SK-N-SH treated with all-trans-retinoic acid at 6 μM for 48 hours (cell line): ENCODE results near the gene SMYD2.

Experiments used
- ATAC-seq: fragments of 200-7000 bp; cut with Tn5 transposase; 3 replicates; pipeline ENCODE4 v1.9.1; 2020; ENCODE audit warnings: mild to moderate bottlenecking, moderate library complexity
- ARNTL ChIP-seq: fragments of 450-650 bp; formaldehyde crosslinking; IDR thresholded peaks from 2 replicates; pipeline ENCODE4 v1.5.0; 2020; ENCODE audit warnings: low read depth, mild to moderate bottlenecking, moderate library complexity, borderline replicate concordance
- BACH2 ChIP-seq: fragments of 250-450 bp; sonication (Bioruptor Pico); IDR thresholded peaks from 2 replicates; pipeline ENCODE4 v1.9.0; 2021; ENCODE audit warnings: mild to moderate bottlenecking, borderline replicate concordance
- CSDC2 ChIP-seq: fragments of 250-450 bp; sonication (Bioruptor Pico); IDR thresholded peaks from 2 replicates; pipeline ENCODE4 v1.5.0; 2020; ENCODE audit warnings: mild to moderate bottlenecking, moderate library complexity
- ESRRG ChIP-seq: fragments of 250-450 bp; sonication (Bioruptor Pico); IDR thresholded peaks from 2 replicates; pipeline ENCODE4 v1.6.1; 2021; ENCODE audit warnings: mild to moderate bottlenecking
- GLIS3 ChIP-seq: fragments of 250-450 bp; sonication (Bioruptor Pico); IDR thresholded peaks from 2 replicates; pipeline ENCODE4 v1.5.0; 2020; ENCODE audit warnings: mild to moderate bottlenecking, moderate library complexity
- ISL1 ChIP-seq: fragments of 250-450 bp; sonication (Bioruptor Pico); IDR thresholded peaks from 2 replicates; pipeline ENCODE4 v2.1.2; 2022; ENCODE audit warnings: mild to moderate bottlenecking, moderate library complexity
- OSR1 ChIP-seq: fragments of 250-450 bp; sonication (Bioruptor Pico); IDR thresholded peaks from 2 replicates; pipeline ENCODE4 v1.8.0; 2022; ENCODE audit warnings: moderate library complexity, mild to moderate bottlenecking, inconsistent platforms
- PPARA ChIP-seq: fragments of 250-450 bp; sonication (Bioruptor Pico); IDR thresholded peaks from 2 replicates; pipeline ENCODE4 v1.5.0; 2020; ENCODE audit warnings: mild to moderate bottlenecking, borderline replicate concordance
- SNAI2 ChIP-seq: fragments of 250-450 bp; sonication (Bioruptor Pico); IDR thresholded peaks from 2 replicates; pipeline ENCODE4 v1.5.0; 2020; ENCODE audit warnings: mild to moderate bottlenecking, moderate library complexity
- TCF4 ChIP-seq: fragments of 250-450 bp; sonication (Bioruptor Pico); IDR thresholded peaks from 2 replicates; pipeline ENCODE4 v1.8.0; 2021; ENCODE audit warnings: mild to moderate bottlenecking, moderate library complexity, borderline replicate concordance
- TOX ChIP-seq: fragments of 250-450 bp; sonication (Bioruptor Pico); IDR thresholded peaks from 2 replicates; pipeline ENCODE4 v1.8.0; 2021; ENCODE audit warnings: mild to moderate bottlenecking, moderate library complexity, borderline replicate concordance
- ZC3H10 ChIP-seq: fragments of 250-450 bp; sonication (Bioruptor Pico); IDR thresholded peaks from 2 replicates; pipeline ENCODE4 v1.5.1; 2021; ENCODE audit warnings: mild to moderate bottlenecking, moderate library complexity
- ZFP3 ChIP-seq: fragments of 250-450 bp; sonication (Bioruptor Pico); IDR thresholded peaks from 2 replicates; pipeline ENCODE4 v1.5.0; 2020; ENCODE audit warnings: mild to moderate bottlenecking, moderate library complexity
- ZFP30 ChIP-seq: fragments of 450-650 bp; formaldehyde crosslinking; IDR thresholded peaks from 2 replicates; pipeline ENCODE4 v1.5.0; 2022; ENCODE audit warnings: mild to moderate bottlenecking, moderate library complexity
- ZNF70 ChIP-seq: fragments of 450-650 bp; formaldehyde crosslinking; IDR thresholded peaks from 2 replicates; pipeline ENCODE4 v1.5.0; 2020; ENCODE audit warnings: mild to moderate bottlenecking, moderate library complexity
- ZNF8 ChIP-seq: fragments of 450-650 bp; formaldehyde crosslinking; IDR thresholded peaks from 2 replicates; pipeline ENCODE4 v1.5.0; 2020; ENCODE audit warnings: mild to moderate bottlenecking, moderate library complexity
- TF ChIP-seq, protein P1 (sequence below): fragments of 250-450 bp; sonication (Bioruptor Pico); IDR thresholded peaks from 2 replicates; pipeline ENCODE4 v1.5.0; 2020; ENCODE audit warnings: mild to moderate bottlenecking, moderate library complexity
- TF ChIP-seq, protein P2 (sequence below): fragments of 250-450 bp; sonication (Bioruptor Pico); IDR thresholded peaks from 2 replicates; pipeline ENCODE4 v1.8.0; 2020; ENCODE audit warnings: mild to moderate bottlenecking, moderate library complexity, borderline replicate concordance
- TF ChIP-seq, protein P3 (sequence below): fragments of 250-450 bp; sonication (Bioruptor Pico); IDR thresholded peaks from 2 replicates; pipeline ENCODE4 v1.5.1; 2020; ENCODE audit warnings: low read depth, mild to moderate bottlenecking, moderate library complexity
- TF ChIP-seq, protein P4 (sequence below): fragments of 250-450 bp; sonication (Bioruptor Pico); IDR thresholded peaks from 2 replicates; pipeline ENCODE4 v1.8.0; 2021; ENCODE audit warnings: low read depth, mild to moderate bottlenecking, moderate library complexity, borderline replicate concordance

SMYD2 gene

DNA sequence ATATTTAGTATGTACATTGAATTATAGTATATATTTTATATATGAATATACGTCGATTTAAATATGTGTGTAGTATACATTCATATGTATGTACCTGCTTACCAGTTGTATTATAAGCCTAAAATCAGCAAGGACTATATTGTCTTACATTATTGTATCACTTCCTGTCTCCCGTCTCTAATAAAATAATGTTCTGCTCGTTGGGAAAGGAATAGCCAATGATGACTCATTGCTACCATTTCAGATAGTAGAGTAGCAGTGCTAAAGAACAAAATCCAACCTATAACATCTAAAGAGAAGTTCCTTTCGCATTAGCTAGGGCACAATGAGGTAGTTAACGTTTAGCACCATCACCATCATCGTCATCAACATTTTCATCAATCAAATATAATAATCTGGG is 39.9 kb upstream of the SMYD2 start:
- no peak for TF ChIP-seq ZFP30 (CRISPR knock-in tag)
- TF ChIP-seq, protein P1, sequence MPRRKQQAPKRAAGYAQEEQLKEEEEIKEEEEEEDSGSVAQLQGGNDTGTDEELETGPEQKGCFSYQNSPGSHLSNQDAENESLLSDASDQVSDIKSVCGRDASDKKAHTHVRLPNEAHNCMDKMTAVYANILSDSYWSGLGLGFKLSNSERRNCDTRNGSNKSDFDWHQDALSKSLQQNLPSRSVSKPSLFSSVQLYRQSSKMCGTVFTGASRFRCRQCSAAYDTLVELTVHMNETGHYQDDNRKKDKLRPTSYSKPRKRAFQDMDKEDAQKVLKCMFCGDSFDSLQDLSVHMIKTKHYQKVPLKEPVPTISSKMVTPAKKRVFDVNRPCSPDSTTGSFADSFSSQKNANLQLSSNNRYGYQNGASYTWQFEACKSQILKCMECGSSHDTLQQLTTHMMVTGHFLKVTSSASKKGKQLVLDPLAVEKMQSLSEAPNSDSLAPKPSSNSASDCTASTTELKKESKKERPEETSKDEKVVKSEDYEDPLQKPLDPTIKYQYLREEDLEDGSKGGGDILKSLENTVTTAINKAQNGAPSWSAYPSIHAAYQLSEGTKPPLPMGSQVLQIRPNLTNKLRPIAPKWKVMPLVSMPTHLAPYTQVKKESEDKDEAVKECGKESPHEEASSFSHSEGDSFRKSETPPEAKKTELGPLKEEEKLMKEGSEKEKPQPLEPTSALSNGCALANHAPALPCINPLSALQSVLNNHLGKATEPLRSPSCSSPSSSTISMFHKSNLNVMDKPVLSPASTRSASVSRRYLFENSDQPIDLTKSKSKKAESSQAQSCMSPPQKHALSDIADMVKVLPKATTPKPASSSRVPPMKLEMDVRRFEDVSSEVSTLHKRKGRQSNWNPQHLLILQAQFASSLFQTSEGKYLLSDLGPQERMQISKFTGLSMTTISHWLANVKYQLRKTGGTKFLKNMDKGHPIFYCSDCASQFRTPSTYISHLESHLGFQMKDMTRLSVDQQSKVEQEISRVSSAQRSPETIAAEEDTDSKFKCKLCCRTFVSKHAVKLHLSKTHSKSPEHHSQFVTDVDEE = no peak
- no peak for TF ChIP-seq BACH2
- no peak for ATAC-seq

DNA sequence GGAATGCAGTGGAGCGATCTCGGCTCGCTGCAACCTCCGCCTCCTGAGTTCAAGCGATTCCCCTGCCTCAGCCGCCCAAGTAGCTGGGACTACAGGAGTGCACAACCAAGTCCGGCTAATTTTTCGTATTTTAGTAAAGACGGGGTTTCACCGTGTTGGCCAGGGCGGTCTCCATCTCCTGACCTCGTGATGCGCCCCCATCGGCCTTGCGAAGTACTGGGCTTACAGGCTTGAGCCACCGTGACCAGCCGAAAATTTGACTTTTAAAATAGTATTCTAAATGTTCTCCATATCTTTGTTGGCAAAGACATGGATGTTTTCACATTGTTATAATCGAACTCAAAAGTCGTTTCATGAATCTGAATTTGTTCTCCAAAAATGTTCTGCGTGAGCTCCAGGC is 36.7 kb upstream of the SMYD2 start:
- ATAC-seq = no peak
- TF ChIP-seq ISL1 (no peak), ZFP3 (no peak), TCF4 (CRISPR knock-in tag) (no peak), ZNF8 (CRISPR knock-in tag) (no peak), PPARA (no peak)
- TF ChIP-seq, protein P2, sequence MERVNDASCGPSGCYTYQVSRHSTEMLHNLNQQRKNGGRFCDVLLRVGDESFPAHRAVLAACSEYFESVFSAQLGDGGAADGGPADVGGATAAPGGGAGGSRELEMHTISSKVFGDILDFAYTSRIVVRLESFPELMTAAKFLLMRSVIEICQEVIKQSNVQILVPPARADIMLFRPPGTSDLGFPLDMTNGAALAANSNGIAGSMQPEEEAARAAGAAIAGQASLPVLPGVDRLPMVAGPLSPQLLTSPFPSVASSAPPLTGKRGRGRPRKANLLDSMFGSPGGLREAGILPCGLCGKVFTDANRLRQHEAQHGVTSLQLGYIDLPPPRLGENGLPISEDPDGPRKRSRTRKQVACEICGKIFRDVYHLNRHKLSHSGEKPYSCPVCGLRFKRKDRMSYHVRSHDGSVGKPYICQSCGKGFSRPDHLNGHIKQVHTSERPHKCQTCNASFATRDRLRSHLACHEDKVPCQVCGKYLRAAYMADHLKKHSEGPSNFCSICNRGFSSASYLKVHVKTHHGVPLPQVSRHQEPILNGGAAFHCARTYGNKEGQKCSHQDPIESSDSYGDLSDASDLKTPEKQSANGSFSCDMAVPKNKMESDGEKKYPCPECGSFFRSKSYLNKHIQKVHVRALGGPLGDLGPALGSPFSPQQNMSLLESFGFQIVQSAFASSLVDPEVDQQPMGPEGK (CRISPR knock-in tag) = no peak

DNA sequence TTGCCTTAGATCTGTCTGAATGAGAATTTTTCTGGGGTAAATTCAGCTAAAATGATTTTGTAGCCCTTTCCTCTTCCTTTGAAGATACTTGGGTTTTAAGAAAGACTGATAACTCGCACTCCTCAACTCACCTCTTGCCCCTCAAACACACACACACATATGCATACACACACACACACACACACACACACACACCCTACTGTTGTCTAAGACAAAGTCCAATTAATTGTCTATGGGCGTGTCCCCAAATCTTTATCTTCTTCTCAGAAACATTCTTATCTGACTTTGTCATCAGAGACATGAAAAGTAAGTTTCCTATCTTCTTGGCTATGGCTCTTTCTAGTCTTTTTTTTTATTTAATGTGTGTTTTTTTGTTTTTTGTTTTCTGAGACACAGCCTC is 36.1 kb upstream of the SMYD2 start:
- ATAC-seq = no peak
- TF ChIP-seq PPARA = no peak
- TF ChIP-seq TOX (CRISPR knock-in tag) = no peak
- TF ChIP-seq ARNTL (CRISPR knock-in tag) = no peak
- TF ChIP-seq OSR1 (CRISPR knock-in tag) = no peak
- no peak for TF ChIP-seq ZNF70 (CRISPR knock-in tag)
- TF ChIP-seq, protein P2 (CRISPR knock-in tag) = no peak

DNA sequence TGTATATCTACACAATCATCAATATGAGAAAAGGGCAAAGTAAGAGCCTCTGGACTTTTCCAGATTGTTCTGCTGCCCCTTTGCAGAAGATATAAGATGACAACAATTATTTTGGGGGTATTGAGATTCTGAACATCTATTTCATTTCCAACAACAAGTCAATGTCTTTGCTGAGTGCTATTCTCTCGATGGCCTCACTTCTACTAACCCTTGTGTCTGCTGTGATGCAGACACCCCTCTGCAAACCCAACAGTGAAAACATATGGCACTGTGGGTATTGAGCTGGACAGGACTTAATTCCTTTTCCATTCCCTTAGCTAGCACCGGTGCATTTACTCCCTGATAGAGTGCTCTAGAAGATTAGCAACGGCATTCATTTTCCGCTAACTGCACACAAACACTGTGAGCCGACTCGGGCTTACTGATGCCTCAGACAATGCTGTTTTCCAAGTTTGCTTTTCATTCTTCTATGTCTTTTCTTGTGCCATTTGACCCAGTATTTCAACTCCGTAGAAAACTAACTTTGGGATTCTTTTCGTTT is 33.4 kb upstream of the SMYD2 start:
- no peak for ATAC-seq
- TF ChIP-seq CSDC2 (CRISPR knock-in tag) = no peak
- TF ChIP-seq, protein P3, sequence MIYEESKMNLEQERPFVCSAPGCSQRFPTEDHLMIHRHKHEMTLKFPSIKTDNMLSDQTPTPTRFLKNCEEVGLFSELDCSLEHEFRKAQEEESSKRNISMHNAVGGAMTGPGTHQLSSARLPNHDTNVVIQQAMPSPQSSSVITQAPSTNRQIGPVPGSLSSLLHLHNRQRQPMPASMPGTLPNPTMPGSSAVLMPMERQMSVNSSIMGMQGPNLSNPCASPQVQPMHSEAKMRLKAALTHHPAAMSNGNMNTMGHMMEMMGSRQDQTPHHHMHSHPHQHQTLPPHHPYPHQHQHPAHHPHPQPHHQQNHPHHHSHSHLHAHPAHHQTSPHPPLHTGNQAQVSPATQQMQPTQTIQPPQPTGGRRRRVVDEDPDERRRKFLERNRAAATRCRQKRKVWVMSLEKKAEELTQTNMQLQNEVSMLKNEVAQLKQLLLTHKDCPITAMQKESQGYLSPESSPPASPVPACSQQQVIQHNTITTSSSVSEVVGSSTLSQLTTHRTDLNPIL (CRISPR knock-in tag) = no peak
- TF ChIP-seq GLIS3 = no peak
- TF ChIP-seq SNAI2 (CRISPR knock-in tag) = no peak

DNA sequence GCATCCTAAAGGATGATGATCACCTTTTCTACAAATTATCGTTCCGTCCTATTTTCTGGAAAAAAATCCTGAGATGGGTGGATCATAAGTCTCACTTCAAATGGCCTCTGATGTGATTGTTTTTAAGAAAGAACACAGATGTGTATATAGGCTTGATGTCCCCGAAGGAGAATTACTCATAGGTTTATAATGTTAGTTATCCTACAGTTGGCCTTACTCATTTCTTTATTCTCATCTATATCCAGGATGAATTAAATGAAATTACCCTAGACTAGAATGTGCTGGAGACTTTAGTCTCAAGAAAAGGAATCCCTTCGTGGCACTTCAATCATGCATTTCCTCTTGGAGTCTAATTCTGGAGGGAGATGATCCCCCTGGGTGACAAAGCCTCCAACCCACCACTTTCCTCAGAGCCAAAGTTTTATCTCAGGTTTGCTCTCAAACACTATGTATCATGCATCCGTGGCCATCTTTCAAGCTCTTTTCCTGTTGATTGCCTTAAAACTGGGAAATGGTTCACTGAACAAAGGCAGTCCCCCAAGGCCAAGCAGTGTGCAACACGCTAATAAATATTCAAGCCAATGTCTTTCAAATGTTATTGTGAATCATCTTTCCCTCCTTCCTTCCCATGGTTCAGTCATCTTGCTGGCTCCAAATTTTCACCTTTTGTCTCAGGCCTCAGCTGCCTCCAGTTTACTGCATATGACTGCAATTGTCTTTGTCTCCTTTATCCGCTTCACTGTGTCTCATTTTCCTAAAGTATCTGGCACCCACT is 32.5 kb upstream of the SMYD2 start:
- ATAC-seq = no peak

More for the DNA sequence above, 32.5 kb upstream of the SMYD2 start:
- TF ChIP-seq ZFP3 (no peak), ZNF70 (CRISPR knock-in tag) (no peak), ZC3H10 (CRISPR knock-in tag) (no peak), ESRRG (CRISPR knock-in tag) (no peak), GLIS3 (no peak), TCF4 (CRISPR knock-in tag) (no peak), ZFP30 (CRISPR knock-in tag) (no peak), CSDC2 (CRISPR knock-in tag) (no peak), ISL1 (no peak), ARNTL (CRISPR knock-in tag) (no peak), SNAI2 (CRISPR knock-in tag) (no peak)
- TF ChIP-seq, protein P4, sequence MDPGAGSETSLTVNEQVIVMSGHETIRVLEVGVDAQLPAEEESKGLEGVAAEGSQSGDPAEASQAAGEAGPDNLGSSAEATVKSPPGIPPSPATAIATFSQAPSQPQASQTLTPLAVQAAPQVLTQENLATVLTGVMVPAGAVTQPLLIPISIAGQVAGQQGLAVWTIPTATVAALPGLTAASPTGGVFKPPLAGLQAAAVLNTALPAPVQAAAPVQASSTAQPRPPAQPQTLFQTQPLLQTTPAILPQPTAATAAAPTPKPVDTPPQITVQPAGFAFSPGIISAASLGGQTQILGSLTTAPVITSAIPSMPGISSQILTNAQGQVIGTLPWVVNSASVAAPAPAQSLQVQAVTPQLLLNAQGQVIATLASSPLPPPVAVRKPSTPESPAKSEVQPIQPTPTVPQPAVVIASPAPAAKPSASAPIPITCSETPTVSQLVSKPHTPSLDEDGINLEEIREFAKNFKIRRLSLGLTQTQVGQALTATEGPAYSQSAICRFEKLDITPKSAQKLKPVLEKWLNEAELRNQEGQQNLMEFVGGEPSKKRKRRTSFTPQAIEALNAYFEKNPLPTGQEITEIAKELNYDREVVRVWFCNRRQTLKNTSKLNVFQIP (CRISPR knock-in tag) = no peak
